ENCODE results near the gene RAB11A. TPM values are rescaled to one million over a fixed set of nuclear protein-coding genes. Genes with fewer than 3 reads are reported as not detected.

Gene RAB11A
- total and polyA plus RNA-seq, 3 experiments from 2014 or later: 158 to 194 (median 159) TPM

DNA sequence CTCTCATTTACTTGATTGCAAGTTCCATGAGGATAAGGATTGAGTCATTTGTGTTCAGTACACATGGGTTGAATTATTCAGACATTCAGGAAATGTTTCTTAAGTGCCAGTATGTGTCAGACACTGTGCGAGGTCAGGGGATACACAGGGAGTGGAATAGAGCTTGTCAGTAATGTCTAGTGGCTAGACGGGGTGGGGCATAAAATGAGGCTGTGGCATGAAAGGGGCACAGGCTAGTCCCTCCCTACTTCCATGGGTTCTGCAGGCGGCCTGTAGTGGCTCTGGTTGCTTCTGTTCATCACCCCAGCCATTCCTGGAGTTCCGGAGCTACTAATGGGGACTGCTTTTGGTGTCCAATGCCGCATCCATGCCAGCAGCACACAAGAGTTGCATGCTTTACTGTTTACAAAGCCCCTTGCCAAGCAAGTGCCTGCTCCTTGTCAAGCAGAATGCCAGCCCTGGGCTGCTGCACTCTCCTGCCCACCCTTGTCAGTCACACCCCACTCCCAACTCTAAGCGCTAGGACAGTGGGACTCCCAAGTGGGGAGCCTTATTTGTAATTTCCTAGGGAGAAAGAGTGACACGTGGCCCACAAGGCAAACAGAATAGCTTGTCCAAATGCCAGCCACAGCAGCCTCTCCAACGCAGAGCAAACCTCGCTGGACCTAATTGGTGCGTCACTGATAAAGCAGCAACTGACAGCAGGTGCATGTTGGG, 70.8 kb downstream of the RAB11A start:
- H3K27me3 ChIP-seq (ENCODE audit: insufficient read depth, low read length, poor library complexity, severe bottlenecking): peaks cover 4% of the 10 kb centered on the region
- no peaks in the 10 kb centered on the region for H3K36me3 ChIP-seq (ENCODE audit: insufficient read depth, low read length)
- CTCF ChIA-PET: no interaction called here
- Mint-ChIP-seq H3K9me3 (no peaks in the 10 kb centered on the region), H3K27me3 (peaks cover 6 to 7% of the 10 kb centered on the region in 2 donors), H3K4me3 (no peak overlapping the region), H3K36me3 (no peaks in the 10 kb centered on the region), H3K27ac (no peak overlapping the region), H3K4me1 (peaks cover 2 to 10% (median 6%) of the 10 kb centered on the region in 3 donors)
- H3K4me3 ChIP-seq (ENCODE audit: low read length): no peak overlapping the region
- no peaks in the 10 kb centered on the region for H3K9me3 ChIP-seq (ENCODE audit: low read length)
- no peak overlapping the region for H3K27ac ChIP-seq (ENCODE audit: low read depth, low read length)
- H3K4me1 ChIP-seq (ENCODE audit: insufficient read depth, low read length): no peaks in the 10 kb centered on the region
- POLR2A ChIA-PET: no interaction called here
- no peak for DNase-seq

DNA sequence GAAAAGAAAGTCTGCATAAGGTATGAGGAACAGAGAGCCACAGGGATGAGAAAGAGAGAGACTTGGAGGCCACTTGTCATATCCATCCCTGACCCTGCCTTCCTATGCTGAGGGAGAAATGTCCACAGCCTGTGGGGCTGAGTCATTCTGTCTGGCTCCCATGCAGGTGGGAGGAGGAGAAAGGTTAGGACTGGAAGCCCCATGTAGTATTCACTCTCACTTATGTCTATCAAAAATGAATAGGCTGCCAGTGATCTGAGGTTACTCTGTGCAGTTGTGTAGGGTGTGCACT, 71.3 kb downstream of the RAB11A start:
- Mint-ChIP-seq H3K27ac (peak overlapping the region in 1 of 8 donors; percentile 9), H3K36me3 (no peaks in the 10 kb centered on the region), H3K27me3 (peaks cover 6 to 7% of the 10 kb centered on the region in 2 donors), H3K4me3 (no peak overlapping the region), H3K9me3 (no peaks in the 10 kb centered on the region), H3K4me1 (peaks cover 2 to 10% (median 6%) of the 10 kb centered on the region in 3 donors)
- ChIA-PET CTCF (no interaction called here), POLR2A (no interaction called here)
- no peaks in the 10 kb centered on the region for H3K36me3 ChIP-seq (ENCODE audit: insufficient read depth, low read length)
- no peak overlapping the region for H3K4me3 ChIP-seq (ENCODE audit: low read length)
- DNase-seq: no peak
- H3K4me1 ChIP-seq (ENCODE audit: insufficient read depth, low read length): no peaks in the 10 kb centered on the region
- H3K27ac ChIP-seq (ENCODE audit: low read depth, low read length): no peak overlapping the region
- peaks cover 4% of the 10 kb centered on the region for H3K27me3 ChIP-seq (ENCODE audit: insufficient read depth, low read length, poor library complexity, severe bottlenecking)
- no peaks in the 10 kb centered on the region for H3K9me3 ChIP-seq (ENCODE audit: low read length)

Other genes with a start within 250 kb of the RAB11A start
- gene SLC24A1, start 247.6 kb upstream of the RAB11A start, total RNA-seq: 1 to 10 TPM; 4.2 to 4.3 TPM
- 3.8 TPM for gene SLC24A1, start 247.6 kb upstream of the RAB11A start, polyA plus RNA-seq
- 10 to 100 TPM; 47.2 to 54.3 TPM for gene DENND4A, start 77.2 kb upstream of the RAB11A start, total RNA-seq
- gene DENND4A, start 77.2 kb upstream of the RAB11A start, polyA plus RNA-seq: 21.5 TPM